Activated CD4-positive, alpha-beta T cell treated with anti-CD3 and anti-CD28 coated beads for 48 hours (primary cell): Measurements from ENCODE around the gene EPS8L2.

Source experiments
- DNase-seq: peaks from one replicate; pipeline ENCODE4 v3.0.0-alpha.2; 2020

EPS8L2 gene

GRCh38 chr11:704781-705645, 1.0 kb upstream of the EPS8L2 start:
- DNase-seq = no peak

- DNase-seq = no peak
Observed at GRCh38 chr11:706439-706956, 467 bp downstream of the EPS8L2 start.

DNA sequence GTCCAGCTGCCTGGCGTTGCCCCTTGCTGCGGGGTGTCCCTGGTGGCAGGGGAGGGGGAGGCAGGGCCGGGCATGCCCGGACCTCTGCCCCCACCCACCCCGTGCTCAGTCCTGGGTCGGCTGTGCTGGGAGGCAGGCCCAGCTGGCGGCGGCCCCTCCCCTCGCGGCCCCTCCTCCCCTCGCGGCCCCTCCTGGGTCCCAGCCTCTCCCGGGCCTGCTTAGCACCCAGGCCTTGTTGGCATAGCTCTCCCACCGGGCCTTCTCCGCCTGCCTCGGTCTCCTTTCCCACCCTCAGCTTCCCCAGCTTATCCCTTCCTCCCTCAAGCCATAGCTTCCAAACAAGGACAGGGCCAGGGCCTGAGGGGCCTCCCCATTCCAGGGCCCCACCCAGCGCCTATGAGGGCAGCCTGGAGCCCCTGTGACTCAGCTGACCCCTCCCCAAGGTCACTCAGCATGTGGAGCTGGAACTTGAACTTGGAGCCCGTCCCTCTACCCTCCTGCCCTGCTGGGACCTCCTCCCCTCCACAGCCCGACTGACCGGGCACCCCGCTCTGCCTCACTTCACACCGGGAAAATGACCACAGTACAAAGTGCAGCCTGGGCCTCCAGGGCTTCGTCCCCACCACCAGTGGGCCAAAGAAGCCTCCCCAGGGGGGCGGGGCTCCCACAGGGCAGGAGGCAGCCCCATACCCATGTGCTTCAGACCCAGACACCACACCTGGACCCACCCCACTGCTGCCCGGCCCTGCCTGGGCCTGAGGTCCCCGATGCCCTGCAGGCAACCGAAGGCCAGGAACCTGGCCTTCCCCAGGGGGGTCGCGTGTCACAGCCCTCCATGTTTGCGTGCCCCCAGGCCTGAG, 1.2 kb downstream of the EPS8L2 start:
- DNase-seq = no peak

- no peak for DNase-seq
Observed at GRCh38 chr11:707817-708420, 1.9 kb downstream of the EPS8L2 start.

DNA sequence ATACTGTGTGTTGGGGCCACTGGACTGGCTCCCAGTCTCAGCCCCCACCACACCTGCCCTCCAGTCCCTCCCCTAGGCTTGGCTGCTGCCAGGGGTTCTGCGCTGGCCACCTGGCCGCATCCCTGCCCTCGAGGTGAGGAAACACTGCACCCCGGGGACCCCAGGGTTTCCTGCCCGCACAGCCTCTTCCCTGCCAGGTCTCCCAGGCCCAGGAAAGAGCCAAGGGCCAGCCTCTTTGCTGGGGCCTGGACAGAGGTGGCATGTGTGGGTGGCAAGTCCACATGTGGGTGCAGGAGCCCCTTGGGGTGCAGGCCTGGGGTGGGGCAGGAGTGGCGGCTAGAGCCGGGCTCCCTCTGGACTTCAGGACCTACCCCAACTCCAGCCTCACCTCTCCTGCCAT, 2.5 kb downstream of the EPS8L2 start:
- DNase-seq = no peak

DNA sequence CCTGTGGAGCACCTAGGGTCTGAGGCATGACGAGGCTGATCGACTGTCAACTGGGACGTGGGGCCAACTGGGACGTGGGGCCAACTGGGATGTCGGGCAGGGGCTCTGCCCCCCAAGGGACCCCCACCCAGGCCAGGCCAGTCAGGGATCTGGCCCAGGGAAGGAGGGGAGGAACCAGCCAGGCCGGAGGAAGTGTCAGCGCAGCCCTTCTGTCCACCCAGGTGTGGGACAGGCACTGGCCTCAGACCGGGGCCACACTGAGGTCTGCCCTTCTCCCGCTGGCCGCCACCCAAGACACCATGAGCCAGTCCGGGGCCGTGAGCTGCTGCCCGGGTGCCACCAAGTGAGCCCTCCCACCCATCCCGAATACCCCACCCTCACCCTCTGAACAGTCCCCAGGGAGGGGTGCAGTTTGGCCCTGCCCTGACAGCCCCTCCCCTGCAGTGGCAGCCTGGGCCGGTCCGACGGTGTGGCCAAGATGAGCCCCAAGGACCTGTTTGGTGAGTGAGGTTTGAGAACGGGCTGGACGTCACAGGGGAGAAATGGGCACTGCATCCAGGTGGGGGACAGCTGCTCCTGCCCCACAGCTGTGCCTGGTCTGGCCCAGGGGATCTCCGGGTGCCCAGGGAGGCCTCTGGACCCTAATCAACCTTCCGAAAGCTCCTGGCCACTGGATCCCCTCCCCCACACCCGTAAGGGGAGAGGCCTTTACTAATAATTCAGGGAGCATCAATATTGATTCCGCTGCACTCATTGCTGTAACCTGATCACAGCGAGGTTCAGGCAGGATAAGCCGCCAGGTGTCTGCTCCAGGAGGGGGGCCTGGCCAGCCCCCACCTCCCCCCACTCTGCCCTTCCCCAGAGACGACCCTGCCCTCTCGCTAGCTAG, 3.3 kb downstream of the EPS8L2 start:
- no peak for DNase-seq

DNA sequence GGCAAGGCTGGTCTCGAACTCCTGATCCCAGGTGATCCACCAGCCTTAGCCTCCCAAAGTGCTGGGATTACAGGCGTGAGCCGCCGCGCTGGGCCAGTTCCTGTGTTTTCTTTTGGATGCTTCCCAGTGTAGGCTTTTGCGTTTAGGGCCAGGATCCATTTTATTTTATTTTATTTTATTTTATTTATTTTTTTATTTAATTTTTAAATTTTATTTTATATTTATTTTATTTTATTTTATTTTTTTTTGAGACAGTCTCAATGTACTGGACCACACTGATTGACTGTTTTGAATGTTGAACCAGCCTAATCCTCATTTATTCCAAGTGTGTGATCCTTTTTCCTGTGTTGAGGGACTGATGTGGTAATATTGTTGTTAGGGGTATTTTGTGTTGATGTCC, 8.4 kb downstream of the EPS8L2 start:
- DNase-seq = no peak

GRCh38 chr11:719214-720016, 13.4 kb downstream of the EPS8L2 start:
- DNase-seq = no peak

GRCh38 chr11:720017-720641, 14.1 kb downstream of the EPS8L2 start:
- no peak for DNase-seq

- peak; percentile 40 for DNase-seq
Observed at GRCh38 chr11:720642-721246, 14.7 kb downstream of the EPS8L2 start.

GRCh38 chr11:721247-721740, 15.3 kb downstream of the EPS8L2 start:
- DNase-seq = no peak

DNA sequence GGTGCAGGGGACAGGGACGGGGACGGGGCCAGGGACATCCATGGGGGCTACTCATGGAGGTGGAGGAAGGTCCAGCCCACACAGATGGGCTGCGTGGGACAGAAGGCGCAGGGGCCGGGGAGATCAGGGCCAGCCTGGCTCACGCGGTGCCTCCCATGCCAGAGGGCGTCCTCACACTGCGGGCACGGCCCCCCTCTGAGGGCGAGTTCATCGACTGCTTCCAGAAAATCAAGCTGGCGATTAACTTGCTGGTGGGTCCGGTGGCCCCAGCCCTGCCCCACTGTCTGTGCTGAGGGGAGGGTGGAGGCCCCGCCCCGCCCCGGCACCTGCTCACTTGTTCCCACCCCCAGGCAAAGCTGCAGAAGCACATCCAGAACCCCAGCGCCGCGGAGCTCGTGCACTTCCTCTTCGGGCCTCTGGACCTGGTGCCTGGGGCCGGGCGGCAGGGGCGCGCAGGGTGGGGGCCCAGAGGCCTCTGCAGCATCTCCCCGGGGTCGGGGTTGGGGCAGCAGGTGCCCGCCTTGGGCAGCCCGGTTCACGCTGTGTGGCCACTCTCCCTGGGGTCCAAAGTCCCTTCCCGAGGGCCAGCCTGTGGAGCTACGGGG, 15.8 kb downstream of the EPS8L2 start:
- peak; percentile 65 for DNase-seq

DNA sequence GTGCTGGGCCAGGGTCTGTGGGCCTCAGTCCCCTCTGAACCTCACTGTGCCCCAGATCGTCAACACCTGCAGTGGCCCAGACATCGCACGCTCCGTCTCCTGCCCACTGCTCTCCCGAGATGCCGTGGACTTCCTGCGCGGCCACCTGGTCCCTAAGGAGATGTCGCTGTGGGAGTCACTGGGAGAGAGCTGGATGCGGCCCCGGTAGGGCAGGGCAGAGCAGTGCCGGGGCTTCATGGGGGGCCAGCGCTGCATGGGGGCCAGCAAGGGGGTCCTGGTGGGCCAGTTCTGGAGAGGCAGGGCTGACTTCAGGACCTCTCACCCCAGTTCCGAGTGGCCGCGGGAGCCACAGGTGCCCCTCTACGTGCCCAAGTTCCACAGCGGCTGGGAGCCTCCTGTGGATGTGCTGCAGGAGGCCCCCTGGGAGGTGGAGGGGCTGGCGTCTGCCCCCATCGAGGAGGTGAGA, 16.3 kb downstream of the EPS8L2 start:
- no peak for DNase-seq

GRCh38 chr11:723120-723883, 17.3 kb downstream of the EPS8L2 start:
- peak; percentile 62 for DNase-seq

DNA sequence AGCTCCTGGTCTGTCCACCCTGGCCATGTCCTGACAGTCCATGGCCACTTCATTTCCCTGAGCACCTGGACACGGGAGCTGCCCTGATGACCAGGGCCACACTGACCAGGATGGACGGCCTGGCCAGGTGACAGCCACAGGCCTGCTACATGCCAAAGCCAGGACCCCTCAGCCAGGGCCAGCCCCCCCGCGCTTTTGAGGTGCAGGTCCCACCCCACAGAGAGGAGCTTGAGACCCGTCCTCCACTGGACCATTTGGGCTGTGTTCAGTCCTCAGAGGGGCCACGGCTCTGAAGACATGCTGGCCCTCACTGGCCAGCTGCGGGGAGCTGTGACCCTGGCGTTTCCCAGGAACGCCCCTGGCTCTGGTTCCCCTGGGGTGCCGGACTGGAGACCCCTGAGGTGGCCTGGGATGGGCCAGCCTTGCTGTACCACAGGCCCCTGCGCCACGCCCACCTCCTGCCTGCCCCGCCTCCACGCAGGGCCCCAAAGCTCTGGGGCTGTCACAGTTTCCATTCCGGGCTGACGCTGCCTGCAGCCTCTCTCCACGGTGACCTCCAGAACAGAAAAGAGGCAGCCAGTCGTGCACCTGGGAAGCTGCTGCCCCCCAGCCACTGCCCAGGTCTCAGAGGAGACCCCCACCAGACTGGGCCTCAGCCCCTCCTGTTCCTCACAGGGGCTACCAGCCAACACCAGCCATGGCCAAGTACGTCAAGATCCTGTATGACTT, 18.2 kb downstream of the EPS8L2 start:
- DNase-seq = peak; percentile 41

GRCh38 chr11:724778-725386, 18.9 kb downstream of the EPS8L2 start:
- DNase-seq = no peak

GRCh38 chr11:725624-726202, 19.7 kb downstream of the EPS8L2 start:
- DNase-seq = no peak
